Breast epithelium (tissue), 4 donors: ENCODE data around the gene PM20D1. TPM values are rescaled to one million over a fixed set of nuclear protein-coding genes. Genes with fewer than 3 reads are reported as not detected.

ENCODE experiments used
- DNase-seq, 2 donors: peaks; one replicate each; pipeline ENCODE4 v3.0.0-alpha.2; 2019; ENCODE audit warnings: low spot score in 2 of 2
- H3K27ac ChIP-seq, 2 donors: fragments of 200-600 bp; sonication (generic) in 1 of 2; one replicate each; pipeline ENCODE4 v1.5.1; 2016 to 2019; ENCODE audit warnings: mild to moderate bottlenecking in 1 of 2
- H3K27me3 ChIP-seq, 2 donors: fragments of 200-600 bp; sonication (generic) in 1 of 2; one replicate each; pipeline versions ENCODE4 v1.5.1 to v1.6.0; 2017 to 2019; ENCODE audit warnings: control low read depth in 1 of 2, mild to moderate bottlenecking in 1 of 2
- H3K36me3 ChIP-seq: fragments of 200-600 bp; one replicate; pipeline ENCODE4 v1.5.1; 2019
- H3K4me1 ChIP-seq, 2 donors: fragments of 200-600 bp; sonication (generic); one replicate each; pipeline ENCODE4 v1.5.1; 2016 to 2019; ENCODE audit warnings: control low read depth in 1 of 2
- H3K4me3 ChIP-seq, 3 donors: fragments of 200-600 bp; sonication (generic); 1 replicate in 2 of 3; 2 replicates in 1 of 3; pipeline ENCODE4 v1.5.1; 2016 to 2019; ENCODE audit warnings: mild to moderate bottlenecking in 3 of 3, moderate library complexity in 2 of 3
- H3K9me3 ChIP-seq, 2 donors: fragments of 200-600 bp; sonication (generic) in 1 of 2; one replicate each; pipeline ENCODE4 v1.5.1; 2016 to 2019; ENCODE audit warnings: control low read depth in 1 of 2
- POLR2A ChIP-seq: fragments of 450-650 bp; IDR thresholded peaks from one replicate; pipeline ENCODE4 v1.6.1; 2016; ENCODE audit warnings: antibody characterized with exemption, mild to moderate bottlenecking, moderate library complexity
- POLR2AphosphoS5 ChIP-seq, 3 donors: sonication (generic); formaldehyde crosslinking; IDR thresholded peaks; one replicate each; pipeline ENCODE4 v1.6.1; 2017; ENCODE audit warnings: antibody characterized with exemption in 3 of 3
- intact Hi-C: fragments of 100-400 bp; cut with DNase I; formaldehyde crosslinking; loops from one replicate; pipeline ENCODE4 v1.15.1; 2023; ENCODE audit warnings: low total_unique reads
- total RNA-seq, 3 donors: library from RNA; depleted of rRNA; stranded (reverse); fragments of >200 nt; gene quantifications; one replicate each; pipeline ENCODE4 v1.1.0, GENCODE V29; 2016
- TF ChIP-seq, protein P1 (sequence below), 3 donors: fragments of 450-650 bp; IDR thresholded peaks; one replicate each; pipeline ENCODE4 v1.5.1; 2016 to 2017; ENCODE audit warnings: antibody characterized with exemption in 3 of 3, mild to moderate bottlenecking in 3 of 3, moderate library complexity in 3 of 3

The PM20D1 gene
- total RNA-seq, 3 donors from 2014 or later, result 0.15 to 0.33 (median 0.16) TPM

DNA sequence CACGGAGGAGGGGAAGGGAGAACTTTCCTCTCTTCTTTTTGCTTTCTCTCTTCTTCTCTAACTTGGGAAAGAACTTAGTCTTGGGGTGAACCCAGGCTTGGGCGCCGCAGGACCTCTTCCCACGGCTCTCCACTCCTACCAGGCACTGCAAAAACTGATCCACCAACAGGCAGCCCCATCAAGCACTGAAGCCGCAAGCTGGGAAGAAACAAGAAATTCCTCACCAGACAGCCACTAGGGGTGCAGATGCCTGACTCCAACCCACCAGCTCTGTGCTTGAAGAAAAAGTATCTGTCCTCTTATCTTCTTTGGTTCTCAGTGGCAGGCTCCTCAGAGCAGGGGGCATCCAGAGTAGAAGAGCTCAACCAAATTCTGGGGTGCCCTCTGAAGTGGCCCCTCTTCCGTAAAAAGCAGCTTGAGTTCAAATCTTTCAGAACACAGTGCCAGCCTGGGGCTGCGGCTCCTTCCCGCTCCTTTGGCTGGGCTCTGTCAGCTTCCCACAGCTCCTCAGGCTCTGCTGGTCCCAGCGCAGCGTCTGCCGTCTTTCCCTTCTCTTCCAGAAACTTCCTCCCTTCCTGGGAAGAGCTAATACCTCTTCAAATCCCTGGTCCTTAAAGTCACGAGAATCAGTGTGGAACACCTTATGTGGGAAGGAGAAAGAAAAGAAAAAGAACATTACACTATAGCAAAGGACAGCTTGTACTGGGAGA, 39.3 kb downstream of the PM20D1 start:
- H3K4me3 ChIP-seq, result peak overlapping the region in 1 of 3 donors; percentile 44
- H3K27ac ChIP-seq, result no peak overlapping the region

DNA sequence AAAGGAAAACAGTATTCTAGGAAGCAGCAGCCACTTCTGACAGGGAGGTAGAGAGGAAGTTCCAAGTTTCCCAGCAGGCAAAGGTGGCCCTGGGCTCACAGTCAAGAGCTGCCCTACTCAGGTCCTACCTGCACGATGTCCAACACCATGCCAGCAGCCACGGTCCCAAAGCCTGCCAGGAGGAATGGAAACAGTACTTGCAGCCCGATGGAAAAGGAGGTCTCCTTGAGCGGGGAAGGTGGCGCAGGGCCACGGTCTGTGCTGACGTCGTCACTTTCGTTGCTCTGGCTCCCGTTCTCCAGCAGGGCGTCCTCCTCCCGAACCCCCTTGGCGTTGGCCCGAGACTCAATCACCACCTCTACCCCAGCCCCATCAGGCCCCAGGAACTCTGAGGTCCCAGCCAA, 40.0 kb downstream of the PM20D1 start:
- TF ChIP-seq, protein P1, sequence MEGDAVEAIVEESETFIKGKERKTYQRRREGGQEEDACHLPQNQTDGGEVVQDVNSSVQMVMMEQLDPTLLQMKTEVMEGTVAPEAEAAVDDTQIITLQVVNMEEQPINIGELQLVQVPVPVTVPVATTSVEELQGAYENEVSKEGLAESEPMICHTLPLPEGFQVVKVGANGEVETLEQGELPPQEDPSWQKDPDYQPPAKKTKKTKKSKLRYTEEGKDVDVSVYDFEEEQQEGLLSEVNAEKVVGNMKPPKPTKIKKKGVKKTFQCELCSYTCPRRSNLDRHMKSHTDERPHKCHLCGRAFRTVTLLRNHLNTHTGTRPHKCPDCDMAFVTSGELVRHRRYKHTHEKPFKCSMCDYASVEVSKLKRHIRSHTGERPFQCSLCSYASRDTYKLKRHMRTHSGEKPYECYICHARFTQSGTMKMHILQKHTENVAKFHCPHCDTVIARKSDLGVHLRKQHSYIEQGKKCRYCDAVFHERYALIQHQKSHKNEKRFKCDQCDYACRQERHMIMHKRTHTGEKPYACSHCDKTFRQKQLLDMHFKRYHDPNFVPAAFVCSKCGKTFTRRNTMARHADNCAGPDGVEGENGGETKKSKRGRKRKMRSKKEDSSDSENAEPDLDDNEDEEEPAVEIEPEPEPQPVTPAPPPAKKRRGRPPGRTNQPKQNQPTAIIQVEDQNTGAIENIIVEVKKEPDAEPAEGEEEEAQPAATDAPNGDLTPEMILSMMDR (IDR thresholded peaks at IDR 0.05), result no peak
- TF ChIP-seq POLR2A, result no peak
- TF ChIP-seq POLR2AphosphoS5 (IDR thresholded peaks at IDR 0.05), result no peak
- no peak for DNase-seq
- H3K36me3 ChIP-seq, result no peaks in the 10 kb centered on the region
- H3K9me3 ChIP-seq, result no peaks in the 10 kb centered on the region
- peaks cover 0 to 2% of the 10 kb centered on the region in 2 donors for H3K4me1 ChIP-seq
- no peaks in the 10 kb centered on the region for H3K27me3 ChIP-seq
- H3K27ac ChIP-seq, result no peak overlapping the region
- intact Hi-C loops, result no loop called here
- peak overlapping the region in 1 of 3 donors; percentile 44 for H3K4me3 ChIP-seq

More for the DNA sequence above, 39.3 kb downstream of the PM20D1 start:
- Histone ChIP-seq H3K4me1 (no peaks in the 10 kb centered on the region), H3K9me3 (no peaks in the 10 kb centered on the region), H3K36me3 (no peaks in the 10 kb centered on the region), H3K27me3 (no peaks in the 10 kb centered on the region)
- TF ChIP-seq, protein P1 (IDR thresholded peaks at IDR 0.05), result peak in 1 of 3 donors; percentile 18
- TF ChIP-seq POLR2AphosphoS5 (IDR thresholded peaks at IDR 0.05), result no peak
- intact Hi-C loops, result no loop called here
- no peak for DNase-seq

DNA sequence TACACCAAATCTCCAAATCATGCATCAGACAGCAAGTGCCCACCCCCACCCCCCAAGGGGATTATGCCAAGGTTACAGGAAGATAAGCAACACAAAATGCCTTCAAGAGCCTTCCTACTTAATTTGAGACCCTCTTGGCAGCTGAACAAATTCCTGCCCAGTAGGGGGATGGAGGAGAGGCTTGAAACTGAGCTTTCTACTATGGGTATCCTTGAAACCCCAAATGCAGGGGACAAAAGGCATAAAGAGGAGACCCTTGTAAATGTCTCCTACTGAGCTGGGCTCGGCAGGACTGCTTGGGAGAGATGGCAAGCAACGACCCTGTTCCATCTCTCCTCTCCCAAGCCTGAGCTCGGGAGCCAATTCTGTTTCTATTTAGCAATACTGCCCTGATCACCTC, 40.5 kb downstream of the PM20D1 start:
- no peak overlapping the region for H3K27ac ChIP-seq
- intact Hi-C loops, result no loop called here
- peaks cover 0 to 5% of the 10 kb centered on the region in 2 donors for H3K4me1 ChIP-seq

DNA sequence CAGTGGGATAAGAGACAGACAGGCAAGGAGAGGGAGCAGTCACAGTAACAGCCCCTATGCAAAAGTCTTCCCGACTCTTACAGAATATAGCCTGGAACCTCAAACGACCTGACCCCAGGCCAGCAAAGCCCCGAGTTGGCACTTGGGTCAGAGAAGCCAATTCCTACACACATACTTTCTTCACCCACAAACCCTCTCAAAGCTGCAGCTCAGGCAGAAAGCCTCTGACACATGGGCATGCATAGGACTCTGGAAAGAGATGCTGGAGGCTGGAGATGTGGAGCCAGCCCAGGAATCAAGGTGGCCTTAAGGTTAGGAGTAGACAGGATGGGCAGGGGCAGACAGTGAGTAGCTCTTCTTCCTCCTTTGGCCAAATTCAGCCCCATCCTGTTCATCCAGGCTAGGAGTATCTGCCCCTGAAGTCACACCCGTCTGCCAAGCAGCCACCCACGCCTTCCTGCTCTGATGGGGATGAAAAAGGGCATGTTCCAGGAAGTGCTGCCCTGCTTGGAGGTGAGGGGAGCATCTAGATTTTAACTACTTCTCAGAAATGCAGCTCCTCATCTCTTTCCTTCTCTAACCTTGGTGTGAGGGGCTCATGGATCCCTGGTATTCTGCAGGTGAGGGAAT, 44.7 kb downstream of the PM20D1 start:
- peaks cover 0 to 5% of the 10 kb centered on the region in 2 donors for H3K4me1 ChIP-seq

More for the DNA sequence above, 40.5 kb downstream of the PM20D1 start:
- DNase-seq, result no peak
- no peaks in the 10 kb centered on the region for H3K36me3 ChIP-seq
- no peaks in the 10 kb centered on the region for H3K27me3 ChIP-seq
- no peaks in the 10 kb centered on the region for H3K9me3 ChIP-seq
- H3K4me3 ChIP-seq, result peak overlapping the region in 1 of 3 donors; percentile 44
- no peak for TF ChIP-seq POLR2A

GRCh38 chr1:205804605-205805004, 45.3 kb downstream of the PM20D1 start:
- intact Hi-C loops, result no loop called here
- Histone ChIP-seq H3K27ac (peak overlapping the region in 1 of 2 donors; percentile 32), H3K4me1 (peaks cover 0 to 5% of the 10 kb centered on the region in 2 donors), H3K36me3 (no peaks in the 10 kb centered on the region), H3K9me3 (no peaks in the 10 kb centered on the region), H3K4me3 (no peak overlapping the region), H3K27me3 (no peaks in the 10 kb centered on the region)
- TF ChIP-seq POLR2AphosphoS5 (IDR thresholded peaks at IDR 0.05) (no peak), POLR2A (no peak)
- TF ChIP-seq, protein P1 (IDR thresholded peaks at IDR 0.05), result no peak
- no peak for DNase-seq

More for the DNA sequence above, 44.7 kb downstream of the PM20D1 start:
- peak in 1 of 2 donors; percentile 63 for DNase-seq
- Histone ChIP-seq H3K27ac (peak overlapping the region; percentile 48 to 65), H3K9me3 (no peaks in the 10 kb centered on the region), H3K36me3 (no peaks in the 10 kb centered on the region), H3K4me3 (peak overlapping the region in 1 of 3 donors; percentile 19), H3K27me3 (no peaks in the 10 kb centered on the region)
- TF ChIP-seq POLR2A, result no peak
- TF ChIP-seq, protein P1 (IDR thresholded peaks at IDR 0.05), result no peak
- no peak for TF ChIP-seq POLR2AphosphoS5 (IDR thresholded peaks at IDR 0.05)
- intact Hi-C loops, result no loop called here
